ENCODE results near the gene PARP6. TPM values are rescaled to one million over a fixed set of nuclear protein-coding genes. Genes with fewer than 3 reads are reported as not detected.
A peak's percentile ranks its signal among the peaks of the same experiment; 100 is the strongest.

The PARP6 gene
- total RNA-seq, 2 experiments from 2014 or later = 58.8 to 65.0 TPM

- no peaks in the 10 kb centered on the region for H3K27me3 Mint-ChIP-seq
- peak; percentile 86 for DNase-seq
- peak overlapping the region; percentile 79 for H3K27ac Mint-ChIP-seq
- H3K4me1 Mint-ChIP-seq = peaks cover 35% of the 10 kb centered on the region
- peaks cover 20% of the 10 kb centered on the region for H3K36me3 Mint-ChIP-seq (ENCODE audit: low read depth)
- ChIA-PET POLR2A (interaction anchor here (1.4 to 8.2 kb wide), 2 partner anchors 10 to 21 kb away, joined by 5 to 109 read pairs; no protein-coding TSS in a partner anchor), CTCF (interaction anchor here (1.2 to 1.5 kb wide), 2 partner anchors 9 to 10 kb away, joined by 5 to 12 read pairs; no protein-coding TSS in a partner anchor)
- H3K4me3 Mint-ChIP-seq = peak overlapping the region; percentile 35
- H3K9me3 Mint-ChIP-seq = no peaks in the 10 kb centered on the region
Observed at GRCh38 chr15:72237029-72237852, 35.1 kb downstream of the PARP6 start.

- no peak overlapping the region for H3K27ac Mint-ChIP-seq
- H3K9me3 Mint-ChIP-seq = no peaks in the 10 kb centered on the region
- CTCF ChIA-PET = interaction anchor here (1.2 to 1.5 kb wide), 2 partner anchors 8 to 10 kb away, joined by 5 to 12 read pairs; no protein-coding TSS in a partner anchor
- no peak for DNase-seq
- no peaks in the 10 kb centered on the region for H3K27me3 Mint-ChIP-seq
- H3K36me3 Mint-ChIP-seq (ENCODE audit: low read depth) = peaks cover 12% of the 10 kb centered on the region
- peaks cover 42% of the 10 kb centered on the region for H3K4me1 Mint-ChIP-seq
- POLR2A ChIA-PET = interaction anchor here (1.4 to 8.2 kb wide), 2 partner anchors 9 to 20 kb away, joined by 5 to 109 read pairs; no protein-coding TSS in a partner anchor
- peak overlapping the region; percentile 35 for H3K4me3 Mint-ChIP-seq
Observed at GRCh38 chr15:72236381-72237003, 35.9 kb downstream of the PARP6 start.

- no peaks in the 10 kb centered on the region for H3K27me3 Mint-ChIP-seq
- no peaks in the 10 kb centered on the region for H3K9me3 Mint-ChIP-seq
- DNase-seq = no peak
- POLR2A ChIA-PET = no interaction called here
- H3K36me3 Mint-ChIP-seq (ENCODE audit: low read depth) = peaks cover 8% of the 10 kb centered on the region
- no peak overlapping the region for H3K4me3 Mint-ChIP-seq
- CTCF ChIA-PET = no interaction called here
- H3K4me1 Mint-ChIP-seq = peaks cover 44% of the 10 kb centered on the region
- no peak overlapping the region for H3K27ac Mint-ChIP-seq
Observed at GRCh38 chr15:72235298-72235697, 37.1 kb downstream of the PARP6 start.

GRCh38 chr15:72233769-72234168 lies 38.6 kb downstream of the PARP6 start:
- Mint-ChIP-seq H3K36me3 (ENCODE audit: low read depth) (peaks cover 11% of the 10 kb centered on the region), H3K9me3 (no peaks in the 10 kb centered on the region), H3K27ac (no peak overlapping the region), H3K4me3 (no peak overlapping the region), H3K4me1 (peaks cover 46% of the 10 kb centered on the region), H3K27me3 (no peaks in the 10 kb centered on the region)
- ChIA-PET CTCF (no interaction called here), POLR2A (no interaction called here)
- DNase-seq = no peak

GRCh38 chr15:72231833-72232478 lies 40.4 kb downstream of the PARP6 start:
- Mint-ChIP-seq H3K27me3 (no peaks in the 10 kb centered on the region), H3K4me3 (peak overlapping the region; percentile 100), H3K4me1 (peaks cover 46% of the 10 kb centered on the region), H3K27ac (peak overlapping the region; percentile 99), H3K9me3 (no peaks in the 10 kb centered on the region), H3K36me3 (ENCODE audit: low read depth) (peaks cover 27% of the 10 kb centered on the region)
- ChIA-PET CTCF (interaction anchor here (1.0 to 1.4 kb wide), 4 partner anchors 12 to 242 kb away, joined by 3 to 6 read pairs (median 5); no protein-coding TSS in a partner anchor), POLR2A (interaction anchor here (0.7 to 4.4 kb wide), 19 partner anchors 8 to 454 kb away, joined by 3 to 38 read pairs (median 3); partner anchors contain the start of genes ARIH1, BBS4, GRAMD2A and HIGD2B)
- peak; percentile 62 for DNase-seq

- Mint-ChIP-seq H3K4me1 (peaks cover 44% of the 10 kb centered on the region), H3K4me3 (peak within 1 kb of the TSS; percentile 100), H3K9me3 (no peaks in the 10 kb centered on the region), H3K27ac (peak within 1 kb of the TSS; percentile 99), H3K27me3 (no peaks in the 10 kb centered on the region), H3K36me3 (ENCODE audit: low read depth) (peaks cover 32% of the 10 kb centered on the region)
- ChIA-PET CTCF (interaction anchor here (1.0 to 1.6 kb wide), 5 partner anchors 12 to 242 kb away, joined by 3 to 6 read pairs (median 5); no protein-coding TSS in a partner anchor), POLR2A (interaction anchor here (0.7 to 5.1 kb wide), 26 partner anchors 9 to 455 kb away, joined by 3 to 61 read pairs (median 3); partner anchors contain the start of genes ARIH1, BBS4, GRAMD2A and HEXA)
- DNase-seq = peak; percentile 96
Observed at GRCh38 chr15:72231066-72231832, 41.1 kb downstream of the PARP6 start, which contains the start of gene PKM. Gene PKM, minus strand, starts transcription at chr15:72231190. Its CDS starts 12,093 bp downstream, at chr15:72219097.

GRCh38 chr15:72230197-72231065 lies 41.9 kb downstream of the PARP6 start:
- Mint-ChIP-seq H3K4me1 (peaks cover 51% of the 10 kb centered on the region), H3K4me3 (peak overlapping the region; percentile 100)

GRCh38 chr15:72229947-72230196 lies 42.5 kb downstream of the PARP6 start:
- ChIA-PET POLR2A (interaction anchor here (0.6 to 6.7 kb wide), 12 partner anchors 10 to 934 kb away, joined by 3 to 109 read pairs (median 7); partner anchors contain the start of genes ARIH1, GRAMD2A, HEXA and PARP6), CTCF (interaction anchor here (1.6 to 3.9 kb wide), 2 partner anchors 31 to 44 kb away, joined by 3 to 28 read pairs; partner anchors contain the start of gene GRAMD2A)
- Mint-ChIP-seq H3K4me1 (peaks cover 54% of the 10 kb centered on the region), H3K27ac (peak overlapping the region; percentile 97), H3K4me3 (peak overlapping the region; percentile 100), H3K27me3 (no peaks in the 10 kb centered on the region), H3K36me3 (ENCODE audit: low read depth) (peaks cover 42% of the 10 kb centered on the region), H3K9me3 (no peaks in the 10 kb centered on the region)
- no peak for DNase-seq

More at GRCh38 chr15:72230197-72231065, 41.9 kb downstream of the PARP6 start:
- no peaks in the 10 kb centered on the region for H3K9me3 Mint-ChIP-seq
- H3K27me3 Mint-ChIP-seq = no peaks in the 10 kb centered on the region
- H3K27ac Mint-ChIP-seq = peak overlapping the region; percentile 99
- ChIA-PET CTCF (interaction anchor here (1.6 kb wide), 1 partner anchor 43 kb away, joined by 3 read pairs; no protein-coding TSS in a partner anchor), POLR2A (interaction anchor here (0.6 to 6.7 kb wide), 17 partner anchors 10 to 935 kb away, joined by 3 to 109 read pairs (median 4); partner anchors contain the start of genes ARIH1, BBS4, GRAMD2A and HEXA)
- DNase-seq = peak; percentile 79
- peaks cover 39% of the 10 kb centered on the region for H3K36me3 Mint-ChIP-seq (ENCODE audit: low read depth)

- H3K4me1 Mint-ChIP-seq = peaks cover 57% of the 10 kb centered on the region
- DNase-seq = peak; percentile 38
- CTCF ChIA-PET = interaction anchor here (1.2 to 3.9 kb wide), 3 partner anchors 8 to 44 kb away, joined by 3 to 28 read pairs (median 5); partner anchors contain the start of gene GRAMD2A
- H3K27ac Mint-ChIP-seq = peak overlapping the region; percentile 97
- no peaks in the 10 kb centered on the region for H3K27me3 Mint-ChIP-seq
- no peaks in the 10 kb centered on the region for H3K9me3 Mint-ChIP-seq
- POLR2A ChIA-PET = interaction anchor here (0.6 to 6.7 kb wide), 10 partner anchors 9 to 934 kb away, joined by 3 to 109 read pairs (median 10); partner anchors contain the start of genes ARIH1, GRAMD2A, HEXA and PARP6
- H3K4me3 Mint-ChIP-seq = peak overlapping the region; percentile 100
- peaks cover 44% of the 10 kb centered on the region for H3K36me3 Mint-ChIP-seq (ENCODE audit: low read depth)
Observed at GRCh38 chr15:72229076-72229946, 43.0 kb downstream of the PARP6 start.

GRCh38 chr15:72227720-72228119 lies 44.6 kb downstream of the PARP6 start:
- no peak for DNase-seq
- no peaks in the 10 kb centered on the region for H3K27me3 Mint-ChIP-seq
- POLR2A ChIA-PET = interaction anchor here (0.8 to 6.7 kb wide), 11 partner anchors 11 to 248 kb away, joined by 4 to 109 read pairs (median 19); partner anchors contain the start of genes ARIH1, GRAMD2A, HEXA and PARP6
- peak overlapping the region; percentile 97 for H3K27ac Mint-ChIP-seq
- H3K9me3 Mint-ChIP-seq = no peaks in the 10 kb centered on the region
- peak overlapping the region; percentile 100 for H3K4me3 Mint-ChIP-seq
- H3K36me3 Mint-ChIP-seq (ENCODE audit: low read depth) = peaks cover 60% of the 10 kb centered on the region
- CTCF ChIA-PET = interaction anchor here (0.6 to 3.9 kb wide), 15 partner anchors 10 to 1731 kb away, joined by 3 to 30 read pairs (median 5); partner anchors contain the start of genes ARIH1 and GRAMD2A
- H3K4me1 Mint-ChIP-seq = peaks cover 66% of the 10 kb centered on the region

All from activated CD4-positive, alpha-beta memory T cell treated with anti-CD3 and anti-CD28 coated beads, Interleukin-2, amount 10 ng/mL, durations not matched to agents 7 days and 5 days (primary cell).